Pericardium fibroblast (primary cell): ENCODE results near the gene NNMT. TPM values are rescaled to one million over a fixed set of nuclear protein-coding genes. Genes with fewer than 3 reads are reported as not detected.

Source experiments
- total RNA-seq: library from RNA; depleted of rRNA; stranded (reverse); fragments of >200 nt; gene quantifications from 2 replicates; pipeline ENCODE4 v1.2.3, GENCODE V29; 2015

NNMT gene
- 1,325 and 1,634 TPM in 2 replicates for total RNA-seq

GRCh38 chr11:114295676-114296604, at the start of gene NNMT:
NNMT (plus strand) TSS chr11:114296399; CDS start chr11:114296557, 158 bp downstream.

Other genes starting within 250 kb of the NNMT start
- gene ZBTB16, start 236.7 kb upstream of the NNMT start, total RNA-seq, result 40.0 and 49.4 TPM in 2 replicates
- gene C11orf71, start 104.1 kb downstream of the NNMT start, total RNA-seq, result 1.4 and 5.8 TPM in 2 replicates
- gene RBM7, start 104.3 kb downstream of the NNMT start, total RNA-seq, result 12.7 and 15.6 TPM in 2 replicates
- 188 and 222 TPM in 2 replicates for gene REXO2, start 143.1 kb downstream of the NNMT start, total RNA-seq